GM21717 (cell line): ENCODE results near the gene FAM78A.

ENCODE experiments used
- ATAC-seq: cut with Tn5 transposase; IDR thresholded peaks from one replicate; pipeline ENCODE4 v1.9.1; 2021; ENCODE audit warnings: mild to moderate bottlenecking, moderate library complexity; ENCODE audit not compliant: unreplicated experiment

FAM78A gene

GRCh38 chr9:131303381-131304321 lies 27.3 kb upstream of the FAM78A start:
- ATAC-seq = no peak

- ATAC-seq = no peak
Measured at GRCh38 chr9:131302244-131303075, 26.1 kb upstream of the FAM78A start.

- ATAC-seq = no peak
Measured at GRCh38 chr9:131300444-131300843, 24.1 kb upstream of the FAM78A start.

GRCh38 chr9:131299961-131300347 lies 23.6 kb upstream of the FAM78A start:
- ATAC-seq = no peak

- ATAC-seq = no peak
Measured at GRCh38 chr9:131299346-131299960, 23.1 kb upstream of the FAM78A start.

GRCh38 chr9:131298816-131299215 lies 22.5 kb upstream of the FAM78A start:
- no peak for ATAC-seq

- ATAC-seq = no peak
Measured at GRCh38 chr9:131298341-131298740, 22.0 kb upstream of the FAM78A start.

GRCh38 chr9:131297903-131298302 lies 21.6 kb upstream of the FAM78A start:
- no peak for ATAC-seq

- ATAC-seq = no peak
Measured at GRCh38 chr9:131296906-131297500, 20.7 kb upstream of the FAM78A start.

GRCh38 chr9:131296460-131296859 lies 20.1 kb upstream of the FAM78A start:
- no peak for ATAC-seq

GRCh38 chr9:131292937-131293336 lies 16.6 kb upstream of the FAM78A start:
- ATAC-seq = no peak

- no peak for ATAC-seq
Measured at GRCh38 chr9:131291795-131292315, 15.5 kb upstream of the FAM78A start.

- no peak for ATAC-seq
Measured at GRCh38 chr9:131290767-131291370, 14.6 kb upstream of the FAM78A start.

- ATAC-seq = no peak
Measured at GRCh38 chr9:131290036-131290766, 13.9 kb upstream of the FAM78A start.

GRCh38 chr9:131289301-131290035 lies 13.2 kb upstream of the FAM78A start, which contains the start of gene PLPP7:
Gene PLPP7 (plus strand): TSS chr9:131289723. CDS start chr9:131289998, 275 bp downstream.
- no peak for ATAC-seq

GRCh38 chr9:131288217-131288616 lies 11.9 kb upstream of the FAM78A start:
- no peak for ATAC-seq

GRCh38 chr9:131287359-131287758 lies 11.0 kb upstream of the FAM78A start:
- ATAC-seq = no peak

GRCh38 chr9:131284856-131285255 lies 8.5 kb upstream of the FAM78A start:
- no peak for ATAC-seq
